Measurements from ENCODE around the gene SLC25A19.
A peak's percentile ranks its signal among the peaks of the same experiment; 100 is the strongest.
"Not testable (repeated sequence)": the region's sequence is repeated elsewhere in the genome, so short reads cannot be mapped to it uniquely, and the experiment has no call there.

The SLC25A19 gene

DNA sequence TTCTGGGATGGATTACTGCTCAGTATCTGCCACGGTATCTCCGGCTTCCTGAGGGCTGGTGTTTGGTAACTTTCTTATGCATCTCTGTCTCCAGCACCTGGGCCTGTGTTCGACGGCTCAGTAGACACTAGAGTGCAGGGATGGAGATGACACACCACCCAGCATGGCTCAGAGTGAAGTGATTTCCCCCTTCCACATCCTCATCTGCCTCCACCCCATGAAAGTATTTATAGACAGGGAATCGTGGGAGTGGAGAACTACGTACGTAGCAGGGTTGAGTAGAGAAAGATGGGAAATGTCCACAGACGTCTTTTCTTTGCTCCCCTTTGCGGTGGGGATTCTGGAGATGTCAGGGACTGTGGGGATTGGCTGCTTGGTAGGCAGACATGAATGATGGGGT lies 11.8 kb upstream of the SLC25A19 start:
- DNase-seq: no peak

DNA sequence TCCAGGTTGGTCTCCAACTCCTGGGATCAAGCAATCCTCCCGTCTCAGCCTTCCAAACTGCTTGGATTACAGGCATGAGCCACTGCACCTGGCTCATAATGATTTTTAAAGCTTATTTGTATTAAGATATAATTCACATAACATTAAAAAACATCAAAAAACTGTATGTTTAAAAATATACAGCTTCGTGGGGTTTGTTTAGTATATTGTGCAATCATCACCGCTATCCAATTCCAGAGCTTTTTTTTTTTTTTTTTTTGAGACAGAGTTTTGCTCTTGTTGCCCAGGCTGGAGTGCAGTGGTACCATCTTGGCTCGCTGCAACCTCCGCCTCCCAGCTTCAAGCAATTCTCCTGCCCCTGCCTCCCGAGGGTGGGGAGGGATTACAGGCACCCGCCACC lies 11.0 kb upstream of the SLC25A19 start:
- DNase-seq: no peak

DNA sequence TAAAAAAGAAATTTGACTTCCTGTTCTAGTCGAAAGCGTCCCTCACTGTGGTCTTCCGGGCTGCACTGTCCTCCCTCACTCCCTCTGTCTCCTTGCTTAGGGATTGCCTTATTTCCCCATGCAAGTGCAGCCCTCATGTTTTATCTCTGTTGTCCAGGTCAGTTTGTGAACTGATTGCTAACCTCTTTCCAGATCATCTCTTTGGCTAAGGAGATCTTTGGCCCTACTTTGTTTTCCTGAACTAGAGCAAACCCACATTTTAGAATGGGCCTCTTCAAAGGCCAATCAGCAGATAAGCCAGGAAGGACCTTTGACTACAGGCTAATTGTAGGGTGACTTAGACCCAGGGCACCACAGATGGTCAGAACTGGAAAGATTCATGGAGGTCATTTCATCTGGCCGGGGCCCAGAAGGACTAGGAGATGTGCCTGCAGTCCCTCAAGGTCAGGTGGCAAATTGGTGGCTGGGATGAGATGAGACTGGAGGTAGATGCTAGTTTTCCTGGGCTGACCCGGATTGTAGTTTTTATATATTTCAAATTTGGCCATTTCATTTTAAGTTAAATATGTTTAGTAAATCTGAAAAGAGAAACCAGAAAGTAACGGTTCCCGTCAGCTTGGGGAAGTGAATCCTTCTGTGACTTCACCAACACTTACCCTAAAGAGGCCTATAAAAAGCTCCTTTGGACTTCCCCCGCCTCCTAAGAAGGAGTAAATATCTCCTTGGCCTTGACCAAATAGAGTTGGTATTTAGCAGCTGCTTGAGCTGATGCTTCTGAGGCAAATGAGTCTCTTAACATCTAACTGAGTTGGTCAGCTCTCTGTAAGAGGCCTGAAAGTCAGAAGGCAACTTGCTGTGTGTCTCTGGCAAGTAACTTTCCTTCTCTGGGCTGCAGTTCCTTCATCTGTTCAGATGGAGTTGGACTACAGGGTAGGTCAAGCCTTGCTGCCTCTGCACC lies 6.2 kb upstream of the SLC25A19 start:
- no peak for DNase-seq

DNA sequence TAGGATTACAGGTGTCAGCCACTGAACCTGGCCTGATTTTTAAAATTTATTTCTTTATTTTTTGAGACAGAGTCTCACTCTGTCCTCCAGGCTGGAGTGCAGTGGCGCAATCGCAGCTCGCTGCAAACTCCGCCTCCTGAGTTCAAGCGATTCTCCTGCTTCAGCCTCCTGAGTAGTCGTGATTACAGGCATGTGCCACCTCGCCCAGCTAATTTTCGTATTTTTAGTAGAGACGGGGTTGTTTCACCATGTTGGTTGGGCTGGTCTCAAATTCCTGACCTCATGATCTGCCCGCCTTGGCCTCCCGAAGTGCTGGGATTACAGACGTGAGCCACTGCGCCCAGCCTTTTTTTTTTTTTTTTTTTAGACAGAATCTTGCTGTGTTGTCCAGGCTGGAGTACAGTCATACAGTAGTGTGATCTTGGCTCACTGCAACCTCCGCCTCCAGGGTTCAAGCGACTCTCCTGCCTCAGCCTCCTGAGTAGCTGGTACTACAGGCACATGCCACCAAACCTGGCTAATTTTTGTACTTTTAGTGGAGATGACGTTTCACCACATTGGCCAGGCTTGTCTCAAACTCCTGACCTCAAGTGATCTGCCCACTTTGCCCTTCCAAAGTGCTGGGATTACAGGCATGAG lies 3.7 kb upstream of the SLC25A19 start:
- not testable (repeated sequence) for DNase-seq

DNA sequence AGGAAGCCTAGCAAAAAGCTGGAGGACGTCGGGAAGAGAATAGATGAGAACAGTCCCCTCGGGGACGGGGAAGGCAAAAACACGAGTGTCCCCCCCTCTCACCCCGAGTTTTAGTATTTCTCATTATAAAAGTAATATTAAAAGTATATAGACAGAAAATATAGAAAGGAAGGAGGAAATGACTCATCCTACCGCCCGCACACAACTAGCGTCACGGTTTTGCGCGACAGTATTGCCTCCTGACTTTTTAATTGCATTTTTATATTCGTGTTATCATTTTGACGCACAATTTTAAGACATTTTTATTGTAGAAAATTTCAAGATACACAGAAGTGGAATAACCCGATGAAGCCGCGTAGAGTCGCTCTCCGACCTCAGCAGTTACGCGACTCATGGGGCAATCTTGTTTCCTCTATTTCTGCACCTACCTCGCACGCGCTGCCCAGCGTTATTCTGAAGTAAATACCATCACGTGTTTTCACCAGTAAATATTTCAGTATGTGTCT lies 652 bp upstream of the SLC25A19 start:
- DNase-seq: no peak

DNA sequence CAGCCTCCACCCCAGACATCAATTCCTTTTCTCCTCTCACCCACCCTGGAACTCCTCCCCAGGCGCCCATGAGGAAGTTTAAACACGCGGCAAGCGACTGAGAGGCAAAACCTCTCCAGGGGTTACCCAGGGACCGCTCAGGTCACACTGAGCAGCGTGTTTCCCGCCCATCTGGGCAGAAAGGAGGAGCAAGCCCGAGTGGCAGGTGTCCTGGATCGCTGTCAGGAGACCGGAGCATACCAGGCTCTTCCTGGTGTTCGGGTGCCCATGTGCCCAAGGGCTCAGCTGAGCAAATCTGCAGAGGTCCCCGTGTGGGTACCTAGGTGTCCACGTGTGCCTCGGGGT lies 491 bp downstream of the SLC25A19 start:
- DNase-seq: no peak

DNA sequence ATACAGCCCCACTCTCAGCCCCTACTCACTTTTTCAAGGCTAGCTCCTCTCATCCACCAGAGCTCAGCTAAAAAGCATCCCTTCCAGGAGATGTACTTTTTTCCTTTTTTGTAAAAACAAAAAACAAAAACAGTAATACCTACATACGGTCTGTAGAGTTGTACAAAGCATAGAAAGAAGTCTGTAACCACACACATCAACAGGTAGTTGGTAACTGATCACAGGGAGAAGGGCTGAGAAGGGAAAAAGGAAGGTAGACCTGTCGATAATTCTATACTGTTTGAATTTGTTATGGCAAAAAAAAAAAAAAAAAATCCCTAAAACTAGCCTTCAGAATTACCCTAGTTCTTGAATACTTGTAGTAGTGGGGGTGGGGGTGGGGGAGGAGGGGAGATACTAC lies 874 bp downstream of the SLC25A19 start:
- no peak for DNase-seq

DNA sequence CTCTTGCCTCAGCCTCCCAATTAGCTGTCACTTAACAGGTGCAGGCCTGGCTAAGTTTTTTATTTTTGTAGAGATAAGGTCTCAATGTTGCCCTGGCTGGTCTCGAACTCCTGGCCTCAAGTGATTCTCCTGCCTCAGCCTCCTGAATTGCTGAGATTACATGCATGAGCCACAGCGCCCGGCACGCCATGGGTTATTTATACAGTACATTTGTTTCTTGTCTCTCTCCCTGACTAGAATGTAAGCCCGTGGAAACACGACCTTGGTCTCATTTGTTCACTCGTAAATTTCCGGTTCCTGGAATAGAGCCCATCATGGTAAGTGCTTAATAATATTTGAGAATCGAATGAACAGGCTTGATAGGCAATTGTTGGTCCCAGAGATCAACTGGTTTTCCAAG lies 2.0 kb downstream of the SLC25A19 start:
- no peak for DNase-seq

DNA sequence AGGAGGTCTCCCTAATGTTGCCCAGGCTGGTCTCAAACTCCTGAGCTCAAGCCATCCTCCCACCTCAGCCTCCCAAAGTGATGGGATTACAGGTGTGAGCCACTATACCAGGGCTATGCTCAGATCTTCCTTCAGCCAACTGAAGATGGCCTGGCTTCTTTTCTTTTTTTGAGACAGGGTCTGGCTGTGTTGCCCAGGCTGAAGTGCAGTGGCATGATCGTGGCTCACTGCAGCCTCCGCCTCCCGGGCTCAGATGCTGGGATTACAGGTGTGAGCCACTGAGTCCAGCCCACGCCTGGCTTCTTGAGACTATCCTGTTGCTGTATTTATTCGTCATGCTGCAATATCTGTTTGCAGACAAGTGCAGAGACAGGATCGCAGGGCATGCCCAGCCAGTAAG lies 4.1 kb downstream of the SLC25A19 start:
- no peak for DNase-seq

DNA sequence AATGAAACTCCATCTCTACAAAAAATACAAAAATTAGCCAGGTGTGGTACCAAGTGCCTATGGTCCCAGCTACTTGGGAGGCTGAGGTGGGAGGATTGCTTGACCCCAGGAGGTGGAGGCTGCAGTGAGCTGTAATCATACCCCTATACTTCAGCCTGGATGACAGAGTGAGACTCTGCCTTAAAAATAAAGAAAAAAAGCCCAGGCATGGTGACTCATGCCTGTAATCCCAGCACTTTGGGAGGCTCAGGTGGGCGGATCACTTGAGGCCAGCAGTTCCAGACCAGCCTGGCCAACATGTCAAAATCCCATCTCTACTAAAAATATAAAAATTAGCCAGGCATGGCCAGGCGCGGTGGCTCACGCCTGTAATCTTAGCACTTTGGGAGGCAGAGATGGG lies 9.0 kb downstream of the SLC25A19 start:
- DNase-seq: not testable (repeated sequence)

DNA sequence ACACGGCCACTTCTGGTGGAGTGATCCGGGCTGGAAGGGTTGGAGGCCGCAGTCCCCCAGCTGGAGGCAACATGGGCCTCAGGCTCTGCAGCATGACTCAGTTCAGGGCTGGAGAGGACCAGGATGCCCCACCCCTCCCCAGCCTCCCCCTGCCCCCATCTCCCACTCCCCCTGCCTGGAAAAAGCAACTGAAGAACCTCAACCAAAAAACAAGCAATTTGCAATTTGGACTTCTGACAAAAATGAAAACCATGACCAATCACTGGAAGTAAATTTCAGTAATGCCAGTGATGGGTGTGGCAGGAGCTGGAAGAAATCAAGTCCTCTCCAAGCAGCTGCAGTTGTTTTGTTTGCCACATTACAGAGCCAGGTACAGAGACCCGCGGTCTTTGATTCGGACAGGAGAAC lies 11.6 kb downstream of the SLC25A19 start:
- DNase-seq: no peak

DNA sequence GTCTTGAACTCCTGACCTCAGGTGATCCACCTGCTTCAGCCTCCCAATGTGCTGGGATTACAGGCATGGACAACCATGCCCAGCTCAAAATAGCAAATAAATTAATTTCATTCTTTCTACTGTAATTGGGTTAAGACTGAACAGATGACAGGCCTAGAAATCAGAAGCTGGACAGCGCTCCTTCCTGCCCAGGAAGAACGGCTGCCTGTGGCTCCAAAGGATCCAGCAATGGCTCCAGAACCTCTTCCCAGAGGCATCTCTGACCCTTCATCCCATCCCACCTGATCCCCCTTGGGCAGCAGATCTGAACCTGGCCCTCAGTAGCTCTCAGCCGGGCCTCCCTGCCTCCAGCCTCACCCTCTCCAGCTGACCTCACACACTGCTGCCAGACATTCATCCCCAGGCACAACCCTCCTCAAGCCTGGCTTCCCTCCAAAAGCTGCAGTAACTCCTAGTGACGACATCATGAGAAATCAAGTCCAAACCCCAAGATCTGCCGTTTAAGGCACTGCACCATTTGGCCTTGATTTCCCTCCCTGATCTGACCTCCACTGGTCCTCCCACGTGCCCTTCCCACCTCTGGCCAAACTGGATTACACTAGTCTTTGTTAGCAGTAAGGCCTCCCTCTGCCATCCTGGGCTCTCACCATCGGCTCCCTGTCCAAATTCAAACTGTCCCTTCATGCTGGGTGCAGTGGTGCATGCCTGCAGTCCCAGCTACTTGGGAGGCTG lies 15.1 kb downstream of the SLC25A19 start:
- DNase-seq: no peak

DNA sequence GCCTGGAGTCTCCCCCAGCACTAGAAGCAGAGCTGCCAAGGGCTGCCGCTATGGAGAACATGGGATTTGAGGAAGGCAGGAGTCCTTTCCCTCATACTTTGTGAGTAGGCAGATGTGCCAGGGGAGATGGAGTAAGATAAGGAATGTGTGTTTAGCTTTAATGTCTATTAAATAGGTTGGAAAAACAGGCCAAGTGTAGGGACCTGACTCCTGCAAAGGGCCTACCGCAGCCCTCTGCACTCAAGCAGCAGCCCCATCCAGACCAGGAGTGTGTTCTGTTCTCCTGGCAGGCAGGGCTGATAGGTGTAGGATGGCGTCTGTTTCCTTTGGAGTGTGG lies 16.4 kb downstream of the SLC25A19 start:
- no peak for DNase-seq

DNA sequence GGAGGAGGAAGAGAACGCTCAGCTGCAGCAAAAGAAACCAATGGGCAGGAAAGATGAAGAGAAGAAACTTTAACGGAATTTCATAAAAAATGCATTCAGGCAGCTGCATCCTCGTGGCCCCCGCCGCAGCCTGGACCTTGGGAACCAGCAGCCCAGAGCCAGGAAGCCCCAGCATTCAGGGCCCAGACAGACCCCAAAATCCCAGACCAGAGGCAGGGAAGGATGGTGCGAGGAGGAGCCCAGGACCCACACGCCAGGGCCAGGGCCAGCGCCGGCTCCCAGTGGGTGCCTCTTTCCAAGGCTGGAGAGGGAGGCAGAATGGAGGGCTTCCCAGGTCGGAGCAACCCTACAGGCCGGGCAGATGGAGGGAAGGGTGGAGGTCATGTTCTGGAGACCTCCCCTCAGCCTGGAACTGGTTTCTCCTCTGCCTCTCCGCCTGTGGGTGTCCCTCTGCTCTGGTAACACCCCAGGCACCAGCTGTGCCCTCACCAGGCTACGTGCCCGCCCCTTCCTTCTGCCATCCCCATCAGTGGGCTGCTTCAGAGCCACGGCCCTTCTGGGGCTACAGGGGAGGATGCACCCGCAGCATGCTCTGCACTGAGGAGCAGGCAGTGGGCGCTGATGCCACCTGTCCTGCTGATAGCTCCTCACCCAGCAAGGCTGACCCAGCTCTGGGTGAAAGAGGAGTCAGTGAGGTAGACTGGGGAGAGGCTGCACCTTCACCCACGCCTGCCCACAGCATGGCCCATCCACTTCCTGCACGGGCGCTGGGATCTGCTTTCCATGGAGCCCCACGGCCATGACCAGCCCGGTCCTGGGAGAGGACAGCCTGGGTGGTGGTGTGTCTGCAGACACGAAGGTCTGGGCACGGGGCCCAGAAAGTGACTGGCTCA lies 17.0 kb downstream of the SLC25A19 start:
- no peak for DNase-seq

DNA sequence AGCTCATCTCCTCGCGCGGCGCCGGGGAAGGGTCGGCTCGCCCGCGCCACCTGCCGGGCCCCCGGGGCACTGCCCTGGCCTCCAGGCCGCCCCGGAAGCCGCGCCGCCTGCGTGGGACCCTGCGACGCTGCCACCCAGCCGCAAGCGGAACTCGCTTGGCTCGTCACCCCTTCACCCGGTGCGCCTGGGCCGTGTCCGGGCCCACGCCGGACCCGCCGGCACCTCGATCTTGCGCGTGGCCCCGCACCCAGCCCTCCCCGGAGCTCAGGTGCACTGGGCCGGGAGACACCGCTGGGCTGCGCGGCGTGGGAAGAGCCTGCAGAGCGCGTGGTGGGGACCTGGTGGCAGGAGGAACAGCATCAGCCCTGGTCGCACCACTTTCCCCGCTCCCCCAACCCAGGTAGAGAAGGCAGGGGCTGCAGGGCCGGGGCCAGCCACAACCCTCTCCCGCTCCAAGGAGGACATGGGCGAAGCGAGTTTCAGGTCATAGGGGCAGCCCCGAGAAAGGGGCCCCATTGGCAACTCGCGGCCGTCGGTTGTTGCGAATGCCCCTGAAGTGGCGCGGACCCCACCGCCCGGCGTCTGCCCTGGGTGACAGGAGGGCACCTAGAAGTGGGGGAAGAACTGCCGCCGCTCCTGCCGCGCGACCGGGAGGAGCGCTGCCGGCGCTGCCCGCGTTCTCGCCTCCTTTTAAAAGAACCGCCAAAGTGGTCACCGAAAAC lies 17.8 kb downstream of the SLC25A19 start:
- DNase-seq: peak in 1 of 2 experiments; percentile 91

DNA sequence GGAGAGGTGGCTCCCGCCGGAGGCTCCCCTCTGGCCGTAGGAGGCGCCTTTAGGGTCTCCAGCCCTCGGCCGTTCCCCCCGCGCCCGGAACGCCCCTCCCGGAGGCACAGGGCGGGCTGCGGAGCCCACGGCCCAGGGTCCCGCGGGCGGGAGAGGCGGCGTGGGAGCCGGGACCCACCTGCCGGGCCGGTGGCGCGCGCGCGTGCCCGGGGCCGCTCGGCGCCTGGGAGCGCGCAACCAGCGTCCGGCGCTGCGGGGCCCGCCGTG lies 18.3 kb downstream of the SLC25A19 start, which contains the start of gene MIF4GD:
TSS of gene MIF4GD (minus strand) at position 266 of the 267 bp plus-strand sequence. CDS start 1,036 bp downstream, outside the sequence.
- DNase-seq: peak in 1 of 2 experiments; percentile 51

DNA sequence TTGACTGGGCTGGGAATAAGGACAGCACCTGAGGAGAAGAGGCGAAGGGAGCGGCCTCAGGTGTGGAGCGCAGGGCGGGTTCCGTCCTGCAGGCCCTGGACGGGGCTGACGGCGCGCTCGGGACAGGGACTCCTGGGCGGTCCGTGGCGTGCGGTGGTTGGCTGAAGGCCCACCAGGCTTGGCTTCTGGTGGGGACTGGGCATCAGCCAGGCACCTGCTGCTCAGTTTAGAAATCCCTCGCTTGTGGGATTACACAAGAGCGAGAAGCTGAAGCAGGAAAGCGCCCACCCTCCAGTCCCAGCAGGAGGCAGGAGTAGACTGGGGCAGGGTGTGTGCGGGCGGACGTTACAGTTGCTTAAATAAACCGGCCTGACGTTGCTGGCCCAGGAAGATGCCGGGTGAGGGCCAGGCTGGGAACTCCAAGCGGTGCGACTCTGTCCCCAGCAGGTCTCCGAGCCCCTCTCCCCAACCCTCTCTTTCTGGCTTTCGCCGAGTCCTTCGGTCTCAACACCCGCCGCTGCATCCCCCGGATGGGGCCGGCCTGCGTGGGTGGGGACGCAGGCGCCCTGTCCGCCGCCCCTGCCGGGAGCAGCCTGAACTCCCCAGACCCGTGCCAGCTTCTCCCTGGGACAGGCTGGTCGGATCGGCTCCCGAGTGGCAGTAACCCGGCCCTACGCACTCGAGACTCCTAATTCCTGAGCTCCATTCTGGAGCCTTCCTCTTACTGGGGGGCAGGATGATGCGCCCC lies 18.8 kb downstream of the SLC25A19 start:
- peak; percentile 61 to 63 for DNase-seq

DNA sequence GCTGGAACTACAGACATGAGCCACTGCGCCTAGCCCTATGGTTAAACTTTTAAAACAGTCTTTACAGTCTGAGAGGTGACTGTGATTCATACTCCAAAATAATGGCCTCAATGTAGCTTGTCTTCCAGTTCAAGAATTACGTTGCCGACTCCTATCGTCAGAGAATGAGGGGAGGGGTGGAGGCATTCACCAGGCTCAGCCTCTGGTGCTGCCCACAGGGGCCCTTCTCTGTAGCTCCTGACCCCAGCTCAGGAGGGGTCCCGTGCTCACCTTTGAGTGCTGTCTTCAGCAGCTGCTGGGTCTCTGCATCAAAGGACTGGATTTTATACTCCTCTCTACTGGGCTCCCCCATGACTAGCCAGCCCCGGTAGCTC lies 19.4 kb downstream of the SLC25A19 start:
- no peak for DNase-seq

DNA sequence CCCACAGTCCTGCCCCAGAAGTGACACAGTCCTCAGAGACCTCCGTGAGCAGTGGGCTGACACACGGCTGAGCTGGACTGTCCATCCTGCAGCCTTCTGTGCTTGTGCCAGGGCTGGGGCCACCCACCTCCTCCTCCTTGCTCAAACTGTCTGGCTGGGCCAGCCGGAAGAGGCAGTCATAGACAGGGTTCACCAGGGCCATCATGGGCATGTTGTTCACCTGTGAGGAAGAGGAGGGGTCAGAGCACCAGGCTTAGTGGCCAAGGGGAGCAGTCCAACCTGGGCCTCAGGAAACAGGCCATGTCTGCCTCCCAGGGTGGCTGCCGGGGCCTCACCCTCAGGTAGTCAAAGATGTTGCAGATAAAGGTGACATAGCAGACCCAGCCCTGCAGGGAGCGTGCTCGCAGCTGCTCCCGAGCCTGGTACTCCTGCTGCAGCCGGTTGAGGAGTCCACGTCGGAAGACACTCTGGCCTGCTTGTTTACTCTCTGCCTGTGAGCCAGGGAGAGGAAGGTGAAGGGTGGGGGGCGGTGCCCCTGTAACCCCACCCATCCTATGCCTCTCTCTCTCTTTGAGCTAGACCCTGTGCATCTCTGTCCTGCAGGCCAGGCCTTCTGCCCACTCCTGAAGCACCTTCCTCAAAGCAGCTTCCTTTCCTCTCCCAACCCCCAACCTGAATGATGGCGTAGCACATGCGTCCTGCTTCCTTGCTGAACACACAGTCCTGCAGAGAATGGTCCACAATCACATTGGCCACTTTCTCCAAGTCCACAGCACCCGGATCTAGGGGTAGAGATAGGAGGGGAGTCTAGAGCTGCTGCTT lies 21.6 kb downstream of the SLC25A19 start:
- no peak for DNase-seq

DNA sequence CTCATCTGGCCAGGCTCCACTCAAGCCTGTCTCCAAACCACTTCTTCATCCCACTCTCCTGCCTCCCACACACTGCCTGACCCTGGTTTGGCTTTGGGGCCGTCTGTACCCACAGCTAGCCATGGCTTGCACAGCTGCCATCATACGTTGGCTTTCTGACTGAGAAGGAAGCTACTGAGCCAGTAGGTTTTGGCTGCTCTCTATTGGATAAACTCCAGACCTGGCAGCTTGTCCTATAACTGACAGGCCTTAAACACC lies 22.2 kb downstream of the SLC25A19 start:
- DNase-seq: no peak

Data from NCI-H1930 (cell line).